HG03442 (cell line): ENCODE data around the gene KIAA0930.

Experiments used
- ATAC-seq: cut with Tn5 transposase; IDR thresholded peaks from one replicate; pipeline ENCODE4 v1.9.1; 2021; ENCODE audit warnings: mild to moderate bottlenecking, moderate library complexity; ENCODE audit not compliant: unreplicated experiment

The KIAA0930 gene

GRCh38 chr22:45154383-45154782 lies 86.3 kb downstream of the KIAA0930 start:
- ATAC-seq, result no peak

GRCh38 chr22:45151503-45151902 lies 89.2 kb downstream of the KIAA0930 start:
- no peak for ATAC-seq

DNA sequence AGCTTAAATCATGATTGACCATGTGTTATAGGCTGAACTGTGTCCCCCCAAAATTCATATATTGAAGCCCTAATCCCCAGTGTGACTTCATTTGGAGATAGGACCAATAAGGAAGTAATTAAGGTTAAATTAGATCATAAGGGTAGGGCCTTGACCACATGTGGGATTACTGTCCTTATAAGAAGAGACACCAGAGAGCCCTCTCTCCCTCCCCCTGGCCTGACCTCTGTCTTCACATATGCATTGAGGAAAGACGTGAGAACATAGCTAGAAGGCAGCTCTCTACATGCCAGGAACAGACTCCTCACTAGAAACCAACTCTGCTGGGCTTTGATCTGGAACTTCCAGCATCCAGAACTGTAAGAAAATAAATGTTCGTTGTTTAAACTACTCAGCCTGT lies 90.6 kb downstream of the KIAA0930 start:
- ATAC-seq, result no peak

GRCh38 chr22:45149671-45150070 lies 91.0 kb downstream of the KIAA0930 start:
- ATAC-seq, result no peak

GRCh38 chr22:45144916-45145315 lies 95.8 kb downstream of the KIAA0930 start:
- ATAC-seq, result no peak

GRCh38 chr22:45142376-45142775 lies 98.3 kb downstream of the KIAA0930 start:
- ATAC-seq, result no peak
